B cell (primary cell): ENCODE measurements around the gene B4GALNT3. TPM values are rescaled to one million over a fixed set of nuclear protein-coding genes. Genes with fewer than 3 reads are reported as not detected.

ENCODE experiments used
- ATAC-seq: fragments of 200-7000 bp; cut with Tn5 transposase; one replicate; pipeline ENCODE4 v1.10.0; 2021; ENCODE audit warnings: low read depth, mild to moderate bottlenecking, moderate number of reproducible peaks, moderate library complexity
- CTCF ChIA-PET: fragments of 350-600 bp; sonication (Branson Sonifier 250); formaldehyde crosslinking; loops from one replicate; lab custom pipeline; 2021; ENCODE audit warnings: antibody characterized with exemption, inconsistent platforms; lab: Charles Lee
- POLR2A ChIA-PET: fragments of 350-600 bp; sonication (Branson Sonifier 250); formaldehyde crosslinking; loops from one replicate; lab custom pipeline; 2021; ENCODE audit warnings: antibody characterized with exemption; lab: Charles Lee
- DNase-seq: peaks from one replicate; pipeline ENCODE4 v3.0.0; 2013
- H2AFZ ChIP-seq: 2 replicates; pipeline ENCODE4 v1.6.1; 2012; ENCODE audit warnings: mild to moderate bottlenecking, low read depth, low read length; ENCODE audit not compliant: insufficient read depth, poor library complexity, severe bottlenecking
- H3K27ac ChIP-seq, 2 donors: 1 replicate in 1 of 2; 2 replicates in 1 of 2; pipeline ENCODE4 v1.5.1; 2012 to 2013; ENCODE audit warnings: low read length in 2 of 2, mild to moderate bottlenecking in 2 of 2, moderate library complexity in 1 of 2
- H3K27me3 ChIP-seq, 4 experiments: fragments of 200-600 bp in 1 of 4; sonication (generic) in 1 of 4; replicated peaks in 1 of 4; 1 replicate in 2 of 4; 2 replicates in 2 of 4; pipeline versions ENCODE4 v1.6.1 to v1.7.0; 2013 to 2016; ENCODE audit warnings: low read length in 3 of 4, mild to moderate bottlenecking in 2 of 4, mixed read lengths in 1 of 4, moderate library complexity in 1 of 4; ENCODE audit not compliant: insufficient read depth in 4 of 4, control insufficient read depth in 3 of 4; ENCODE audit errors: control extremely low read depth in 1 of 4
- H3K36me3 ChIP-seq, 2 experiments: replicated peaks in 1 of 2; 1 replicate in 1 of 2; 2 replicates in 1 of 2; pipeline versions ENCODE4 v1.6.1 to v1.7.1; 2013; ENCODE audit warnings: low read length in 1 of 2; ENCODE audit not compliant: insufficient read depth in 2 of 2, control insufficient read depth in 1 of 2; ENCODE audit errors: control extremely low read depth in 1 of 2, extremely low read depth in 1 of 2
- H3K4me1 ChIP-seq, 2 donors: fragments of 200-600 bp in 1 of 2; sonication (generic) in 1 of 2; 1 replicate in 1 of 2; 2 replicates in 1 of 2; pipeline versions ENCODE4 v1.5.1 to v1.6.1; 2013 to 2017; ENCODE audit warnings: low read length in 2 of 2; ENCODE audit not compliant: control insufficient read depth in 2 of 2, insufficient read depth in 2 of 2
- H3K4me2 ChIP-seq: replicated peaks from 2 replicates; pipeline ENCODE3; 2012; ENCODE audit warnings: mild to moderate bottlenecking, low read depth, low read length; ENCODE audit not compliant: poor library complexity, severe bottlenecking
- H3K4me3 ChIP-seq, 5 experiments: fragments of 200-600 bp in 1 of 5; sonication (generic) in 1 of 5; 1 replicate in 3 of 5; 2 replicates in 2 of 5; pipeline versions ENCODE4 v1.5.1 to v1.7.0; 2011 to 2016; ENCODE audit warnings: low read length in 4 of 5, mild to moderate bottlenecking in 4 of 5, low read depth in 2 of 5, control low read depth in 1 of 5, moderate library complexity in 1 of 5; ENCODE audit not compliant: insufficient read depth in 1 of 5; ENCODE audit errors: control extremely low read depth in 1 of 5, extremely low read depth in 1 of 5
- H3K79me2 ChIP-seq: fragments of 200-600 bp; sonication (generic); one replicate; pipeline ENCODE4 v1.6.0; 2016; ENCODE audit warnings: low read length; ENCODE audit not compliant: control insufficient read depth, insufficient read depth
- H3K9ac ChIP-seq: fragments of 200-600 bp; sonication (generic); 2 replicates; pipeline ENCODE4 v1.6.1; 2017; ENCODE audit warnings: mild to moderate bottlenecking, low read length, moderate library complexity
- H3K9me3 ChIP-seq, 3 donors: one replicate each; pipeline versions ENCODE4 v1.6.1 to v1.7.1; 2013; ENCODE audit warnings: low read length in 2 of 3; ENCODE audit not compliant: control insufficient read depth in 2 of 3, insufficient read depth in 1 of 3; ENCODE audit errors: control extremely low read depth in 1 of 3
- H4K20me1 ChIP-seq: 2 replicates; pipeline ENCODE4 v1.6.0; 2012; ENCODE audit warnings: mild to moderate bottlenecking, low read length; ENCODE audit not compliant: insufficient read depth, control insufficient read depth, poor library complexity, severe bottlenecking
- H3K27ac Mint-ChIP-seq: one replicate; pipeline ENCODE4 v1.8.0; 2021; ENCODE audit warnings: mixed read lengths
- H3K27me3 Mint-ChIP-seq: one replicate; pipeline ENCODE4 v1.8.0; 2021; ENCODE audit warnings: mixed read lengths
- H3K4me1 Mint-ChIP-seq: one replicate; pipeline ENCODE4 v1.8.0; 2021; ENCODE audit warnings: mixed read lengths
- H3K4me3 Mint-ChIP-seq: one replicate; pipeline ENCODE4 v1.8.0; 2021; ENCODE audit warnings: mixed read lengths
- H3K9me3 Mint-ChIP-seq: one replicate; pipeline ENCODE4 v1.8.0; 2022; ENCODE audit warnings: mixed read lengths; ENCODE audit not compliant: insufficient read depth
- CTCF ChIP-seq: fragments of 200-600 bp; IDR thresholded peaks from one replicate; pipeline ENCODE4 v1.8.0; 2022; ENCODE audit warnings: antibody characterized with exemption, mild to moderate bottlenecking
- EZH2 ChIP-seq: IDR thresholded peaks from 2 replicates; pipeline ENCODE4 v1.6.1; 2012; ENCODE audit warnings: borderline replicate concordance, low read depth, mild to moderate bottlenecking, moderate library complexity, low read length; ENCODE audit not compliant: insufficient read depth, poor library complexity, severe bottlenecking
- WGBS: methylation state at CpG from one replicate; pipeline ENCODE4 v1.1.5; 2013; ENCODE audit warnings: missing lambda C conversion rate; ENCODE audit not compliant: insufficient coverage; 5-methylcytosine and 5-hydroxymethylcytosine counted together
- intact Hi-C: fragments of 100-400 bp; cut with micrococcal nuclease; formaldehyde crosslinking; loops from one replicate; pipeline ENCODE4 v1.10.0; 2022
- polyA plus RNA-seq: library from polyadenylated mRNA; depleted of rRNA; stranded (reverse); fragments of >200 nt; gene quantifications from 2 replicates; pipeline ENCODE4 v1.2.3, GENCODE V29; 2012
- total RNA-seq, 2 donors: library from RNA; stranded (reverse); fragments of 120-200 nt in 1 of 2; gene quantifications; 1 replicate in 1 of 2; 2 replicates in 1 of 2; pipeline versions ENCODE4 v1.2.3 to v1.2.4, GENCODE V29; 2013 to 2022

B4GALNT3 gene
- total and polyA plus RNA-seq, 2 donors (not counting 1 experiment from before 2014, with no cell fraction given) = 0.25 TPM; not detected in 1

GRCh38 chr12:559208-559905 is 99.6 kb downstream of the B4GALNT3 start:
- intact Hi-C loops = no loop called here
- H3K36me3 ChIP-seq = no peaks in the 10 kb centered on the region
- H3K27me3 ChIP-seq = peaks cover 0 to 3% (median 1%) of the 10 kb centered on the region in 4 experiments
- H3K9me3 Mint-ChIP-seq = no peaks in the 10 kb centered on the region
- CTCF ChIA-PET = interaction anchor here (1.2 kb wide), 1 partner anchor 12 kb away, joined by 4 read pairs; no protein-coding TSS in a partner anchor
- ATAC-seq = no peak
- TF ChIP-seq EZH2 (no peak), CTCF (no peak)
- H2AFZ ChIP-seq = no peak overlapping the region
- no peak overlapping the region for H3K27ac ChIP-seq
- 91% methylated on average over 21 of the region's 21 CpGs for WGBS
- H3K9me3 ChIP-seq = no peaks in the 10 kb centered on the region
- no peak overlapping the region for H3K27ac Mint-ChIP-seq
- POLR2A ChIA-PET = no interaction called here
- H3K4me1 Mint-ChIP-seq = peaks cover 28% of the 10 kb centered on the region
- peaks cover 19% of the 10 kb centered on the region for H3K27me3 Mint-ChIP-seq
- no peak overlapping the region for H3K4me2 ChIP-seq
- no peak for DNase-seq
- H3K9ac ChIP-seq = no peak overlapping the region
- H4K20me1 ChIP-seq = no peaks in the 10 kb centered on the region
- H3K4me3 ChIP-seq = no peak overlapping the region
- H3K79me2 ChIP-seq = no peaks in the 10 kb centered on the region
- H3K4me3 Mint-ChIP-seq = no peak overlapping the region
- peaks cover 22 to 31% of the 10 kb centered on the region in 2 donors for H3K4me1 ChIP-seq

GRCh38 chr12:559906-560455 is 100.2 kb downstream of the B4GALNT3 start:
- POLR2A ChIA-PET = no interaction called here
- H3K27me3 Mint-ChIP-seq = peaks cover 19% of the 10 kb centered on the region
- DNase-seq (no peak), ATAC-seq (no peak)
- peaks cover 0 to 3% (median 1%) of the 10 kb centered on the region in 4 experiments for H3K27me3 ChIP-seq
- no peaks in the 10 kb centered on the region for H3K36me3 ChIP-seq
- H3K27ac ChIP-seq = no peak overlapping the region
- H3K9me3 Mint-ChIP-seq = no peaks in the 10 kb centered on the region
- no peaks in the 10 kb centered on the region for H3K79me2 ChIP-seq
- H3K4me2 ChIP-seq = no peak overlapping the region
- no peaks in the 10 kb centered on the region for H3K9me3 ChIP-seq
- CTCF ChIA-PET = interaction anchor here (1.2 kb wide), 1 partner anchor 12 kb away, joined by 4 read pairs; no protein-coding TSS in a partner anchor
- H2AFZ ChIP-seq = no peak overlapping the region
- H3K4me3 ChIP-seq = no peak overlapping the region
- H3K4me3 Mint-ChIP-seq = no peak overlapping the region
- peaks cover 29% of the 10 kb centered on the region for H3K4me1 Mint-ChIP-seq
- intact Hi-C loops = no loop called here
- peaks cover 22 to 34% of the 10 kb centered on the region in 2 donors for H3K4me1 ChIP-seq
- H3K9ac ChIP-seq = no peak overlapping the region
- TF ChIP-seq CTCF (no peak), EZH2 (no peak)
- 84% methylated on average over 10 of the region's 14 CpGs for WGBS
- H4K20me1 ChIP-seq = no peaks in the 10 kb centered on the region
- H3K27ac Mint-ChIP-seq = no peak overlapping the region
